ENCODE results near the gene APOBEC3B. TPM values are rescaled to one million over a fixed set of nuclear protein-coding genes. Genes with fewer than 3 reads are reported as not detected.

Gene APOBEC3B
- total RNA-seq, 4 donors from 2014 or later, result 1.1 to 5.3 (median 3.1) TPM; not detected in 1

GRCh38 chr22:38966942-38967341 is 15.2 kb upstream of the APOBEC3B start:
- Histone ChIP-seq H3K9me3 (no peaks in the 10 kb centered on the region), H3K4me3 (no peak overlapping the region), H3K4me1 (peaks cover 0 to 18% (median 7%) of the 10 kb centered on the region in 3 donors), H3K27me3 (peaks cover 0 to 35% (median 0%) of the 10 kb centered on the region in 4 donors), H3K36me3 (no peaks in the 10 kb centered on the region), H3K27ac (no peak overlapping the region)
- intact Hi-C loops (cut with DNase I), result no loop called here
- no peak for DNase-seq
- TF ChIP-seq POLR2A (IDR thresholded peaks at IDR 0.05) (no peak), CTCF (IDR thresholded peaks at IDR 0.05) (no peak)
- 88% methylated on average over 3 of the region's 7 CpGs; no CpG with 5 or more reads in 1 of the 2 donors for WGBS, 2 donors

GRCh38 chr22:38967451-38968450 is 14.4 kb upstream of the APOBEC3B start:
- H3K9me3 ChIP-seq, result no peaks in the 10 kb centered on the region
- DNase-seq, result no peak
- peaks cover 0 to 18% (median 7%) of the 10 kb centered on the region in 3 donors for H3K4me1 ChIP-seq
- H3K4me3 ChIP-seq, result no peak overlapping the region
- WGBS, 2 donors, result 67 to 75% methylated on average over 8 to 10 of the region's 15 CpGs
- TF ChIP-seq POLR2A (IDR thresholded peaks at IDR 0.05), result no peak
- TF ChIP-seq CTCF (IDR thresholded peaks at IDR 0.05), result no peak
- no peak overlapping the region for H3K27ac ChIP-seq
- peaks cover 0 to 35% (median 0%) of the 10 kb centered on the region in 4 donors for H3K27me3 ChIP-seq
- no peaks in the 10 kb centered on the region for H3K36me3 ChIP-seq
- intact Hi-C loops (cut with DNase I), result no loop called here

DNA sequence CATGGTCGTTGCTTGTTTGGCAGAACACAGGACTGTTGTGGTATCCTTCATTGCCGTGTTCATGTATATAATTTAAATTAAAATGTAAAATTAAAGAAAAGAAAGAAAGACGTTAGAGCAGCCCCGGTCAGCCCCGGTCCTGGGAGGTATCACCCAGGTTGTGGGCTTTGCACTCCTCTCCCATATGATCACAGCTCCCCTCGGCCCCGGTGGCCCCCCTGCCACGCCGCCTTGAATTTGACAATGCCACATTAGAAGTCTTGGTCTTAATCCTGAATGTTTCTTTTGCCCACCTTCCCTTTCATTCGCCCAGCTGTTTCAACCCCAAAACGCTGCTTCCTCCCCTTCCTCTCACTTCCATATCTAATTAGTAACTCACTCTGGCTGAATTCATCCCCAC is 13.3 kb upstream of the APOBEC3B start:
- no peak for TF ChIP-seq POLR2A (IDR thresholded peaks at IDR 0.05)
- no peak for TF ChIP-seq CTCF (IDR thresholded peaks at IDR 0.05)
- H3K4me3 ChIP-seq, result no peak overlapping the region
- no peak overlapping the region for H3K27ac ChIP-seq
- no peaks in the 10 kb centered on the region for H3K9me3 ChIP-seq
- intact Hi-C loops (cut with DNase I), result no loop called here
- peaks cover 0 to 35% (median 0%) of the 10 kb centered on the region in 4 donors for H3K27me3 ChIP-seq
- DNase-seq, result no peak
- no peaks in the 10 kb centered on the region for H3K36me3 ChIP-seq
- WGBS, 2 donors, result 70 to 79% methylated on average over 11 of the region's 11 CpGs
- H3K4me1 ChIP-seq, result peaks cover 0 to 9% (median 4%) of the 10 kb centered on the region in 3 donors

- Histone ChIP-seq H3K4me3 (no peak overlapping the region), H3K9me3 (no peaks in the 10 kb centered on the region), H3K36me3 (no peaks in the 10 kb centered on the region), H3K27me3 (peaks cover 0 to 35% (median 0%) of the 10 kb centered on the region in 4 donors), H3K27ac (no peak overlapping the region), H3K4me1 (no peaks in the 10 kb centered on the region)
- no peak for TF ChIP-seq CTCF (IDR thresholded peaks at IDR 0.05)
- no peak for TF ChIP-seq POLR2A (IDR thresholded peaks at IDR 0.05)
- WGBS, 2 donors, result 33 to 37% methylated on average over 8 of the region's 8 CpGs
- intact Hi-C loops (cut with DNase I), result no loop called here
- no peak for DNase-seq
Observed at GRCh38 chr22:38970551-38970950, 11.6 kb upstream of the APOBEC3B start.

DNA sequence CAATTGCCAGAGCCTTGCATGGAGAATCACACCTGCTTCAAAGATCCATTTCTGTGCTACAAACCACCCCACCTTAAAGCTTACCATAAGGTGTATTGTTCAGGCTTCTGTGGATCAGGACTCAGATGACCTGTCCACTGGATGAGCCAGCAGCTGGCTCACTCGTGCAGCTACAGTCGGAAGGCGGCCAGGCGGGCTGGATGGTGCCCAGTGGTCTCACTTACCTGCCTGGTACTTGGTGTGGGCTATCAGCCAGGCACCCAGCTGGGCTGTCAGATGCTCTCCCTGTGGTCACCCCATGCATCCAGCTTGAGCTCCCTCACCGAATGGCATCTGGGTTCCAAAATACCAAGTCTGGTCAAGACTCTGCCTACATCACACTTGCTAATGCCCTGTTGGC is 10.9 kb upstream of the APOBEC3B start:
- WGBS, 2 donors, result 85 to 98% methylated on average over 5 of the region's 5 CpGs
- Histone ChIP-seq H3K9me3 (no peaks in the 10 kb centered on the region), H3K4me3 (no peak overlapping the region), H3K27ac (no peak overlapping the region), H3K4me1 (no peaks in the 10 kb centered on the region), H3K36me3 (no peaks in the 10 kb centered on the region), H3K27me3 (peaks cover 0 to 32% (median 0%) of the 10 kb centered on the region in 4 donors)
- intact Hi-C loops (cut with DNase I), result no loop called here
- TF ChIP-seq CTCF (IDR thresholded peaks at IDR 0.05) (no peak), POLR2A (IDR thresholded peaks at IDR 0.05) (no peak)
- DNase-seq, result no peak

Data from esophagus squamous epithelium (tissue), 5 donors.